HepG2 (cell line): Measurements from ENCODE around the gene ZBTB20.

Source experiments
- CHD2 ChIP-seq: IDR thresholded peaks from 2 replicates; pipeline ENCODE4 v1.6.1; 2011; ENCODE audit warnings: low read depth, low read length, improper control_type of control experiment
- CREB1 ChIP-seq, 2 experiments: fragments of 450-650 bp in 1 of 2; IDR thresholded peaks; 2 replicates each; pipeline ENCODE4 v1.6.1; 2016 to 2017; ENCODE audit warnings: control low read depth in 1 of 2, mild to moderate bottlenecking in 1 of 2, missing compliant biosample characterization in 1 of 2, missing genetic modification characterization in 1 of 2
- HCFC1 ChIP-seq: fragments of 150-350 bp; IDR thresholded peaks from 2 replicates; pipeline ENCODE4 v1.6.1; 2014; ENCODE audit warnings: low read depth, low read length
- NFE2L1 ChIP-seq: sonication (generic); formaldehyde crosslinking; IDR thresholded peaks from 2 replicates; pipeline ENCODE4 v1.4.0; 2020; ENCODE audit warnings: missing genetic modification reagents, mild to moderate bottlenecking, borderline replicate concordance
- POLR2AphosphoS5 ChIP-seq: IDR thresholded peaks from 2 replicates; pipeline ENCODE4 v1.6.1; 2012; ENCODE audit warnings: low read depth, low read length
- RARA ChIP-seq: IDR thresholded peaks from 2 replicates; pipeline ENCODE4 v1.6.1; 2016; ENCODE audit warnings: missing genetic modification reagents, missing compliant biosample characterization
- TP53 ChIP-seq: sonication (generic); formaldehyde crosslinking; conservative IDR thresholded peaks from 2 replicates; pipeline ENCODE4 v1.4.0; 2020; ENCODE audit warnings: missing genetic modification reagents
- ZNF335 ChIP-seq: sonication (generic); formaldehyde crosslinking; IDR thresholded peaks from 2 replicates; pipeline ENCODE4 v1.4.0; 2020; ENCODE audit warnings: missing genetic modification reagents
- ZNF75D ChIP-seq: sonication (generic); formaldehyde crosslinking; IDR thresholded peaks from 2 replicates; pipeline ENCODE4 v1.8.1; 2023; ENCODE audit warnings: missing genetic modification reagents, mild to moderate bottlenecking, borderline replicate concordance
- TF ChIP-seq, protein P1 (sequence below): sonication (generic); formaldehyde crosslinking; IDR thresholded peaks from 2 replicates; pipeline ENCODE4 v1.5.0; 2020; ENCODE audit warnings: mild to moderate bottlenecking, missing genetic modification reagents, moderate library complexity
- TF ChIP-seq, protein P2 (sequence below): sonication (generic); formaldehyde crosslinking; IDR thresholded peaks from 2 replicates; pipeline ENCODE4 v1.4.0; 2020; ENCODE audit warnings: missing genetic modification reagents, mild to moderate bottlenecking, borderline replicate concordance
- TF ChIP-seq, protein P3 (sequence below), 2 experiments: IDR thresholded peaks; 2 replicates each; pipeline ENCODE4 v1.6.1; 2011 to 2012; ENCODE audit warnings: low read length in 2 of 2, borderline replicate concordance in 1 of 2, low read depth in 1 of 2, mild to moderate bottlenecking in 1 of 2, moderate library complexity in 1 of 2
- TF ChIP-seq, protein P4 (sequence below): sonication (generic); formaldehyde crosslinking; IDR thresholded peaks from 2 replicates; pipeline ENCODE4 v1.4.0; 2020; ENCODE audit warnings: missing genetic modification reagents

DNA sequence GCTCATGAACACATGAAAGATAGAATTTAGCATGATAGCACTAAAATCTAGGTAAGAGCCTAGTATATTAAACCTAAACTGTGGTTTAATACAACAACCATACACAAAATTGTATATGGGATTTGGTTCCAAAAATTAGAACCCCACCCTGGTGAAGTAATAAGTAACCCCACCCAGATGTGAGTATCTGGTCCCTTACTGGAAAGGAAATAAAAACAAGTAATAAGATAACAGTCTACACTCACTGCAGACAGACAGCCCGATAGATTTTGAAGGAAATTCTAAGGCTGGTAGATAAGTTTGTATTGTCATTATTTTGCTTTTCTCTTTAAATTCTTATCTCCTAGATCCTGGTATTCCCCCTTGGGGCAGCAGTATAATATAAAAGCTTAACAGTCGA is 184.9 kb downstream of the ZBTB20 start:
- TF ChIP-seq, protein P1, sequence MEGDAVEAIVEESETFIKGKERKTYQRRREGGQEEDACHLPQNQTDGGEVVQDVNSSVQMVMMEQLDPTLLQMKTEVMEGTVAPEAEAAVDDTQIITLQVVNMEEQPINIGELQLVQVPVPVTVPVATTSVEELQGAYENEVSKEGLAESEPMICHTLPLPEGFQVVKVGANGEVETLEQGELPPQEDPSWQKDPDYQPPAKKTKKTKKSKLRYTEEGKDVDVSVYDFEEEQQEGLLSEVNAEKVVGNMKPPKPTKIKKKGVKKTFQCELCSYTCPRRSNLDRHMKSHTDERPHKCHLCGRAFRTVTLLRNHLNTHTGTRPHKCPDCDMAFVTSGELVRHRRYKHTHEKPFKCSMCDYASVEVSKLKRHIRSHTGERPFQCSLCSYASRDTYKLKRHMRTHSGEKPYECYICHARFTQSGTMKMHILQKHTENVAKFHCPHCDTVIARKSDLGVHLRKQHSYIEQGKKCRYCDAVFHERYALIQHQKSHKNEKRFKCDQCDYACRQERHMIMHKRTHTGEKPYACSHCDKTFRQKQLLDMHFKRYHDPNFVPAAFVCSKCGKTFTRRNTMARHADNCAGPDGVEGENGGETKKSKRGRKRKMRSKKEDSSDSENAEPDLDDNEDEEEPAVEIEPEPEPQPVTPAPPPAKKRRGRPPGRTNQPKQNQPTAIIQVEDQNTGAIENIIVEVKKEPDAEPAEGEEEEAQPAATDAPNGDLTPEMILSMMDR (CRISPR knock-in tag) = no peak
- TF ChIP-seq RARA (CRISPR knock-in tag) = no peak
- no peak for TF ChIP-seq ZNF75D (CRISPR knock-in tag)
- TF ChIP-seq, protein P2, sequence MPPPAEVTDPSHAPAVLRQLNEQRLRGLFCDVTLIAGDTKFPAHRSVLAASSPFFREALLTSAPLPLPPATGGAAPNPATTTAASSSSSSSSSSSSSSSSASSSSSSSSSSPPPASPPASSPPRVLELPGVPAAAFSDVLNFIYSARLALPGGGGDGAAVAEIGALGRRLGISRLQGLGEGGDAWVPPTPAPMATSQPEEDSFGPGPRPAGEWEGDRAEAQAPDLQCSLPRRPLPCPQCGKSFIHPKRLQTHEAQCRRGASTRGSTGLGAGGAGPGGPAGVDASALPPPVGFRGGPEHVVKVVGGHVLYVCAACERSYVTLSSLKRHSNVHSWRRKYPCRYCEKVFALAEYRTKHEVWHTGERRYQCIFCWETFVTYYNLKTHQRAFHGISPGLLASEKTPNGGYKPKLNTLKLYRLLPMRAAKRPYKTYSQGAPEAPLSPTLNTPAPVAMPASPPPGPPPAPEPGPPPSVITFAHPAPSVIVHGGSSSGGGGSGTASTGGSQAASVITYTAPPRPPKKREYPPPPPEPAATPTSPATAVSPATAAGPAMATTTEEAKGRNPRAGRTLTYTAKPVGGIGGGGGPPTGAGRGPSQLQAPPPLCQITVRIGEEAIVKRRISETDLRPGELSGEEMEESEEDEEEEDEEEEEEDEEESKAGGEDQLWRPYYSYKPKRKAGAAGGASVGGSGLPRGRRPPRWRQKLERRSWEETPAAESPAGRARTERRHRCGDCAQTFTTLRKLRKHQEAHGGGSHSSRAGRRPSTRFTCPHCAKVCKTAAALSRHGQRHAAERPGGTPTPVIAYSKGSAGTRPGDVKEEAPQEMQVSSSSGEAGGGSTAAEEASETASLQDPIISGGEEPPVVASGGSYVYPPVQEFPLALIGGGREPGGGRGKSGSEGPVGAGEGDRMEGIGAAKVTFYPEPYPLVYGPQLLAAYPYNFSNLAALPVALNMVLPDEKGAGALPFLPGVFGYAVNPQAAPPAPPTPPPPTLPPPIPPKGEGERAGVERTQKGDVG (CRISPR knock-in tag) = no peak
- TF ChIP-seq HCFC1 = no peak
- TF ChIP-seq NFE2L1 = no peak
- no peak for TF ChIP-seq POLR2AphosphoS5
- TF ChIP-seq ZNF335 (CRISPR knock-in tag) = no peak
- TF ChIP-seq CREB1 (IDR thresholded peaks at IDR 0.05) = no peak
- TF ChIP-seq CREB1 (CRISPR knock-in tag; IDR thresholded peaks at IDR 0.05) = no peak
- TF ChIP-seq, protein P3, sequence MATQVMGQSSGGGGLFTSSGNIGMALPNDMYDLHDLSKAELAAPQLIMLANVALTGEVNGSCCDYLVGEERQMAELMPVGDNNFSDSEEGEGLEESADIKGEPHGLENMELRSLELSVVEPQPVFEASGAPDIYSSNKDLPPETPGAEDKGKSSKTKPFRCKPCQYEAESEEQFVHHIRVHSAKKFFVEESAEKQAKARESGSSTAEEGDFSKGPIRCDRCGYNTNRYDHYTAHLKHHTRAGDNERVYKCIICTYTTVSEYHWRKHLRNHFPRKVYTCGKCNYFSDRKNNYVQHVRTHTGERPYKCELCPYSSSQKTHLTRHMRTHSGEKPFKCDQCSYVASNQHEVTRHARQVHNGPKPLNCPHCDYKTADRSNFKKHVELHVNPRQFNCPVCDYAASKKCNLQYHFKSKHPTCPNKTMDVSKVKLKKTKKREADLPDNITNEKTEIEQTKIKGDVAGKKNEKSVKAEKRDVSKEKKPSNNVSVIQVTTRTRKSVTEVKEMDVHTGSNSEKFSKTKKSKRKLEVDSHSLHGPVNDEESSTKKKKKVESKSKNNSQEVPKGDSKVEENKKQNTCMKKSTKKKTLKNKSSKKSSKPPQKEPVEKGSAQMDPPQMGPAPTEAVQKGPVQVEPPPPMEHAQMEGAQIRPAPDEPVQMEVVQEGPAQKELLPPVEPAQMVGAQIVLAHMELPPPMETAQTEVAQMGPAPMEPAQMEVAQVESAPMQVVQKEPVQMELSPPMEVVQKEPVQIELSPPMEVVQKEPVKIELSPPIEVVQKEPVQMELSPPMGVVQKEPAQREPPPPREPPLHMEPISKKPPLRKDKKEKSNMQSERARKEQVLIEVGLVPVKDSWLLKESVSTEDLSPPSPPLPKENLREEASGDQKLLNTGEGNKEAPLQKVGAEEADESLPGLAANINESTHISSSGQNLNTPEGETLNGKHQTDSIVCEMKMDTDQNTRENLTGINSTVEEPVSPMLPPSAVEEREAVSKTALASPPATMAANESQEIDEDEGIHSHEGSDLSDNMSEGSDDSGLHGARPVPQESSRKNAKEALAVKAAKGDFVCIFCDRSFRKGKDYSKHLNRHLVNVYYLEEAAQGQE (IDR thresholded peaks at IDR 0.05; ENCODE audit: borderline replicate concordance in 1 of 2, low read depth in 1 of 2, low read length in 2 of 2) = no peak
- no peak for TF ChIP-seq CHD2
- TF ChIP-seq TP53 (CRISPR knock-in tag) = no peak
- TF ChIP-seq, protein P4, sequence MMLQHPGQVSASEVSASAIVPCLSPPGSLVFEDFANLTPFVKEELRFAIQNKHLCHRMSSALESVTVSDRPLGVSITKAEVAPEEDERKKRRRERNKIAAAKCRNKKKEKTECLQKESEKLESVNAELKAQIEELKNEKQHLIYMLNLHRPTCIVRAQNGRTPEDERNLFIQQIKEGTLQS (CRISPR knock-in tag) = no peak
